ENCODE measurements around the gene SLC29A1.

SLC29A1 gene

GRCh38 chr6:44278774-44279697, 55.6 kb downstream of the SLC29A1 start:
- H3K9ac ChIP-seq (ENCODE audit: low read depth, low read length), result no peak overlapping the region
- no peak overlapping the region for H2AFZ ChIP-seq (ENCODE audit: low read depth, low read length)
- H3K9me3 ChIP-seq (ENCODE audit: insufficient read depth, low read length, severe bottlenecking), result no peaks in the 10 kb centered on the region
- H3K36me3 ChIP-seq (ENCODE audit: insufficient read depth, low read length), result no peaks in the 10 kb centered on the region
- H3K27me3 ChIP-seq (ENCODE audit: insufficient read depth, low read length, poor library complexity), result peaks cover 6% of the 10 kb centered on the region
- H3K4me3 ChIP-seq (ENCODE audit: low read depth in 1 of 2, low read length in 2 of 2), result no peak overlapping the region
- H3K27ac ChIP-seq (ENCODE audit: low read length), result no peak overlapping the region
- H4K20me1 ChIP-seq (ENCODE audit: insufficient read depth, low read length), result 0 out of 2 replicates have a peak, but pooled peaks cover 13% of the 10 kb centered on the region
- ATAC-seq (ENCODE audit: insufficient read depth, low read depth) (0 out of 3 replicates have a peak, but pooled peaks have one; percentile 29), DNase-seq (no peak)
- no peak for TF ChIP-seq CTCF (IDR thresholded peaks at IDR 0.05; ENCODE audit: borderline replicate concordance, extremely low read depth, low read length, poor library complexity, severe bottlenecking)
- no peak for TF ChIP-seq EZH2 (IDR thresholded peaks at IDR 0.05; ENCODE audit: borderline replicate concordance, low read depth, low read length, severe bottlenecking)
- H3K79me2 ChIP-seq (ENCODE audit: insufficient read depth, low read length), result no peaks in the 10 kb centered on the region
- H3K4me1 ChIP-seq (ENCODE audit: insufficient read depth, low read length), result no peaks in the 10 kb centered on the region
- H3K4me2 ChIP-seq (ENCODE audit: insufficient read depth, low read length), result no peak overlapping the region

Measured in DND-41 (cell line).